Measurements from ENCODE around the gene PROM1.

The PROM1 gene

GRCh38 chr4:16056681-16057385 lies 27.0 kb downstream of the PROM1 start:
- no peak for DNase-seq

- DNase-seq = no peak
Measured at GRCh38 chr4:16055873-16056272, 27.9 kb downstream of the PROM1 start.

- DNase-seq = no peak
Measured at GRCh38 chr4:16055471-16055870, 28.4 kb downstream of the PROM1 start.

GRCh38 chr4:16052939-16053338 lies 30.9 kb downstream of the PROM1 start:
- DNase-seq = no peak

GRCh38 chr4:16051980-16052379 lies 31.8 kb downstream of the PROM1 start:
- no peak for DNase-seq

- DNase-seq = no peak
Measured at GRCh38 chr4:16051132-16051531, 32.7 kb downstream of the PROM1 start.

GRCh38 chr4:16050669-16051068 lies 33.2 kb downstream of the PROM1 start:
- no peak for DNase-seq

GRCh38 chr4:16048619-16049419 lies 35.0 kb downstream of the PROM1 start:
- DNase-seq = no peak

GRCh38 chr4:16045687-16046086 lies 38.1 kb downstream of the PROM1 start:
- no peak for DNase-seq

- DNase-seq = no peak
Measured at GRCh38 chr4:16043642-16044498, 40.0 kb downstream of the PROM1 start.

GRCh38 chr4:16039139-16039538 lies 44.7 kb downstream of the PROM1 start:
- DNase-seq = no peak

GRCh38 chr4:16037901-16038300 lies 45.9 kb downstream of the PROM1 start:
- DNase-seq = no peak

- no peak for DNase-seq
Measured at GRCh38 chr4:16035843-16036242, 48.0 kb downstream of the PROM1 start.

- no peak for DNase-seq
Measured at GRCh38 chr4:16034010-16034748, 49.6 kb downstream of the PROM1 start.

GRCh38 chr4:16032396-16032770 lies 51.4 kb downstream of the PROM1 start:
- DNase-seq = no peak

- DNase-seq = no peak
Measured at GRCh38 chr4:16031546-16032395, 52.1 kb downstream of the PROM1 start.

GRCh38 chr4:16029886-16030285 lies 53.9 kb downstream of the PROM1 start:
- DNase-seq = no peak

- DNase-seq = no peak
Measured at GRCh38 chr4:16029262-16029661, 54.6 kb downstream of the PROM1 start.

- DNase-seq = no peak
Measured at GRCh38 chr4:16027626-16028025, 56.2 kb downstream of the PROM1 start.

GRCh38 chr4:16027114-16027513 lies 56.7 kb downstream of the PROM1 start:
- no peak for DNase-seq

- DNase-seq = no peak
Measured at GRCh38 chr4:16026160-16026761, 57.6 kb downstream of the PROM1 start.

Measured in SHP77 treated with DMSO at 0.1 percent for 48 hours (cell line).